ENCODE results near the gene PTCD2. TPM values are rescaled to one million over a fixed set of nuclear protein-coding genes. Genes with fewer than 3 reads are reported as not detected.

Gene PTCD2
- total and polyA plus RNA-seq, 2 of the 8 experiments (the other 6 are each of a cell fraction or from before 2014, with no cell fraction given) = 7.3 to 15.4 TPM

GRCh38 chr5:72356361-72356760 is 36.2 kb downstream of the PTCD2 start:
- 82% methylated on average over 1 of the region's 1 CpG; no CpG with 5 or more reads in 1 of the 2 experiments for WGBS, 2 experiments (ENCODE audit: extremely low coverage in 1 of 2, insufficient coverage in 1 of 2, insufficient read length in 1 of 2, insufficient replicate concordance in 2 of 2, low coverage in 1 of 2, low lambda C conversion rate in 2 of 2, missing lambda C conversion rate in 1 of 2)
- FAIRE-seq = no peak

More at GRCh38 chr5:72356361-72356760, 36.2 kb downstream of the PTCD2 start:
- no peak overlapping the region for H2BK12ac ChIP-seq (ENCODE audit: low read depth, low read length)
- no peak overlapping the region for H3K4me3 ChIP-seq (ENCODE audit: extremely low read depth in 1 of 4, insufficient read depth in 2 of 4, low read depth in 3 of 4, low read length in 4 of 4)
- no peak overlapping the region for H2BK15ac ChIP-seq (ENCODE audit: low read length)
- TF ChIP-seq CBX8 (IDR thresholded peaks at IDR 0.05; ENCODE audit: borderline replicate concordance, low read depth, low read length) (no peak), CTCF (IDR thresholded peaks at IDR 0.05; ENCODE audit: control extremely low read depth in 1 of 3, insufficient read depth in 1 of 3, low read depth in 1 of 3, low read length in 3 of 3) (no peak), POU5F1 (IDR thresholded peaks at IDR 0.05; ENCODE audit: low read depth, low read length) (no peak), GABPA (IDR thresholded peaks at IDR 0.05; ENCODE audit: borderline replicate concordance, insufficient read depth, low read length) (no peak)
- no peak overlapping the region for H3K4me2 ChIP-seq (ENCODE audit: insufficient read depth in 1 of 2, low read depth in 2 of 2, low read length in 2 of 2)
- no peak overlapping the region for H4K8ac ChIP-seq (ENCODE audit: extremely low read depth, insufficient read depth, low read length)
- ChIA-PET POLR2A (ENCODE audit: partially characterized antibody) (interaction anchor here (1.0 to 1.2 kb wide), 2 partner anchors 19 to 36 kb away, joined by 3 read pairs; partner anchors contain the start of genes MRPS27 and PTCD2), CTCF (ENCODE audit: partially characterized antibody) (interaction anchor here (0.6 to 5.2 kb wide), 24 partner anchors 10 to 199 kb away, joined by 3 to 38 read pairs (median 3); no protein-coding TSS in a partner anchor)
- no peak overlapping the region for H3K18ac ChIP-seq (ENCODE audit: extremely low read depth, low read length)
- H2AK5ac ChIP-seq (ENCODE audit: low read depth, low read length) = no peak overlapping the region
- no peaks in the 10 kb centered on the region for H3K27me3 ChIP-seq (replicated peaks in 1 of 4; ENCODE audit: control insufficient read depth in 3 of 4, extremely low read depth in 1 of 4, insufficient read depth in 3 of 4, low read length in 3 of 4)
- H3K23me2 ChIP-seq (ENCODE audit: low read depth, low read length) = no peaks in the 10 kb centered on the region
- no peak overlapping the region for H3K4ac ChIP-seq (replicated peaks; ENCODE audit: insufficient read length, low read depth, low read length)
- no peak overlapping the region for H2AFZ ChIP-seq (ENCODE audit: low read length)
- no peak overlapping the region for H2BK5ac ChIP-seq (ENCODE audit: low read depth, low read length)
- H3K79me1 ChIP-seq (ENCODE audit: low read depth, low read length) = no peaks in the 10 kb centered on the region
- H3K4me1 ChIP-seq (replicated peaks in 1 of 4; ENCODE audit: control insufficient read depth in 3 of 4, insufficient read depth in 4 of 4, low read length in 3 of 4) = no peaks in the 10 kb centered on the region
- H3K56ac ChIP-seq (replicated peaks; ENCODE audit: insufficient read length, low read depth, low read length) = no peak overlapping the region
- no peaks in the 10 kb centered on the region for H3K9me3 ChIP-seq (ENCODE audit: insufficient read depth in 2 of 2, low read depth in 1 of 2, low read length in 1 of 2)
- peaks cover 0 to 13% (median 5%) of the 10 kb centered on the region in 4 experiments; a peak in 4 of 8 replicates for H3K36me3 ChIP-seq (ENCODE audit: control insufficient read depth in 2 of 4, insufficient read depth in 4 of 4, low read length in 3 of 4)
- no peak overlapping the region for H3K23ac ChIP-seq (ENCODE audit: insufficient read length)
- no peak for DNase-seq (ENCODE audit: low read depth in 1 of 2, low spot score in 2 of 2)
- no peaks in the 10 kb centered on the region for H4K20me1 ChIP-seq (replicated peaks in 1 of 2; ENCODE audit: control insufficient read depth in 1 of 2, insufficient read depth in 2 of 2, low read length in 2 of 2)
- H4K91ac ChIP-seq (replicated peaks; ENCODE audit: insufficient read length, low read length) = no peak overlapping the region
- H3K9ac ChIP-seq (replicated peaks in 1 of 4; ENCODE audit: extremely low read depth in 1 of 4, low read depth in 3 of 4, low read length in 3 of 4) = no peak overlapping the region
- H3K79me2 ChIP-seq (ENCODE audit: control insufficient read depth in 1 of 2, insufficient read depth in 2 of 2, low read length in 2 of 2) = no peaks in the 10 kb centered on the region
- no peak overlapping the region for H2BK120ac ChIP-seq (replicated peaks; ENCODE audit: low read depth, low read length)
- no peak overlapping the region for H4K5ac ChIP-seq (ENCODE audit: insufficient read length, low read depth, low read length)
- H3K14ac ChIP-seq (ENCODE audit: insufficient read length) = no peak overlapping the region
- no peak overlapping the region for H2BK20ac ChIP-seq (ENCODE audit: low read length)
- no peak overlapping the region for H3K27ac ChIP-seq (ENCODE audit: low read depth, low read length)

Measured in H1 (cell line).